ENCODE measurements around the gene PIGQ. TPM values are rescaled to one million over a fixed set of nuclear protein-coding genes. Genes with fewer than 3 reads are reported as not detected.
A peak's percentile ranks its signal among the peaks of the same experiment; 100 is the strongest.

The PIGQ gene
- total RNA-seq, 1 experiment from 2014 or later: 58.0 TPM

DNA sequence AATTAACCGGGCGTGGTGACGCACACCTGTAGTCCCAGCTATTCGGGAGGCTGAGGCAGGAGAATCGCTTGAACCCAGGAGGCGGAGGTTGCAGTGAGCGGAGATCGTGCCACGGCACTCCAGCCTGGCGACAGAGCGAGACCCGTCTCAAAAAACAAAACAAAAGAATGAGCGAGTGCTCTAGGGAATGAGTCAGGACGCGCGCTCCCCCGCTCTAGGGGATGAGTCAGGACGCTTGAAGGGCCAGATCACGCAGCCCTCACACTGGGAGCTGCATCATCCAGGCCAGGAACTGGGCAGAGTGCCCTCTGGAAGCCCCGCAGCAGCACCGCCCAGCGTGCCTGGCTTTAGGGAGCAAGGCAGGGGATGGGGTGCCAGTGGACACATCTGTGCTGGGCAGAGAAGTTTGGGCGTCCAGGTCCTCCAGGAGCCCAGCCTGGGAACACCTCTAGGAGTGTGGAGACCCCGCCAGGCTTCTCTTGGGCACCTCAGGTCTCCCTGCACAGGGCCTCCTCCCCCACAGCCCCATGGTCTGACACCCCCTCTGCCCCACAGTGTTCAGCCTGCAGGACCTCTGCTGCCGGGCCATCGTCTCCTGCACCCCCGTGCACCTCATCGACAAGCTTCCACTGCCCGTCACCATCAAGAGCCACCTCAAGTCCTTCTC, 57.2 kb downstream of the PIGQ start:
- H3K4me1 Mint-ChIP-seq: peaks cover 16 to 48% of the 10 kb centered on the region in 2 experiments
- Histone ChIP-seq H3K4me1 (ENCODE audit: insufficient read depth, low read length) (no peaks in the 10 kb centered on the region; the same call in 1 of the 2 replicates), H3K9me3 (ENCODE audit: control insufficient read depth, low read depth, low read length) (no peaks in the 10 kb centered on the region), H3K14ac (ENCODE audit: insufficient read depth, low read length) (no peak overlapping the region; the same call in 1 of the 2 replicates), H3T11ph (ENCODE audit: low read length) (no peak overlapping the region), H4K8ac (replicated peaks; ENCODE audit: insufficient read length, low read depth, low read length) (no peak overlapping the region), H3K4me2 (ENCODE audit: insufficient read depth, insufficient read length, low read length) (no peak overlapping the region), H3K27ac (ENCODE audit: insufficient read length, low read depth, low read length) (no peak overlapping the region), H3K4ac (ENCODE audit: low read depth, low read length) (no peak overlapping the region), H4K20me1 (ENCODE audit: control insufficient read depth, insufficient read depth, insufficient read length) (no peaks in the 10 kb centered on the region), H3K79me2 (ENCODE audit: insufficient read depth, low read length) (no peaks in the 10 kb centered on the region), H4K91ac (ENCODE audit: insufficient read length, low read depth, low read length) (no peak overlapping the region), H2BK5ac (ENCODE audit: insufficient read length, low read length) (no peak overlapping the region), H4K5ac (ENCODE audit: insufficient read length, low read depth, low read length) (no peak overlapping the region), H3K79me1 (ENCODE audit: insufficient read depth, low read depth, low read length, poor library complexity, severe bottlenecking) (no peaks in the 10 kb centered on the region), H3K9ac (ENCODE audit: extremely low read depth, insufficient read length, low read length) (no peak overlapping the region), H2AFZ (ENCODE audit: low read length) (no peak overlapping the region), H3K23me2 (ENCODE audit: insufficient read length, low read depth, low read length, poor library complexity, severe bottlenecking) (peaks cover 8% of the 10 kb centered on the region), H2BK12ac (ENCODE audit: insufficient read length, low read depth, low read length) (no peak overlapping the region), H2AK5ac (ENCODE audit: insufficient read length, low read length) (no peak overlapping the region), H3K56ac (ENCODE audit: insufficient read length, low read depth, low read length) (no peak overlapping the region), H3K27me3 (ENCODE audit: insufficient read depth, low read length) (no peaks in the 10 kb centered on the region), H2BK15ac (ENCODE audit: low read depth, low read length) (no peak overlapping the region), H2BK20ac (ENCODE audit: low read depth, low read length, poor library complexity, severe bottlenecking) (no peak overlapping the region), H3K23ac (ENCODE audit: insufficient read length, low read depth, low read length) (no peak overlapping the region), H3K18ac (ENCODE audit: insufficient read length, low read depth, low read length) (no peak overlapping the region), H2BK120ac (ENCODE audit: low read depth, low read length, poor library complexity, severe bottlenecking) (no peak overlapping the region)
- H3K4me3 Mint-ChIP-seq: no peak overlapping the region
- H3K27me3 Mint-ChIP-seq (ENCODE audit: low read depth): no peaks in the 10 kb centered on the region
- H3K36me3 Mint-ChIP-seq (ENCODE audit: insufficient read depth in 1 of 3, low read depth in 3 of 3): peaks cover 0 to 10% (median 0%) of the 10 kb centered on the region in 3 experiments; a peak in 3 of 7 replicates
- H3K9me3 Mint-ChIP-seq: no peaks in the 10 kb centered on the region
- peak; percentile 36 for DNase-seq
- H3K27ac Mint-ChIP-seq: peak overlapping the region in 1 of 3 experiments; percentile 49; a peak in 1 of 7 replicates
- TF ChIP-seq, protein P1, sequence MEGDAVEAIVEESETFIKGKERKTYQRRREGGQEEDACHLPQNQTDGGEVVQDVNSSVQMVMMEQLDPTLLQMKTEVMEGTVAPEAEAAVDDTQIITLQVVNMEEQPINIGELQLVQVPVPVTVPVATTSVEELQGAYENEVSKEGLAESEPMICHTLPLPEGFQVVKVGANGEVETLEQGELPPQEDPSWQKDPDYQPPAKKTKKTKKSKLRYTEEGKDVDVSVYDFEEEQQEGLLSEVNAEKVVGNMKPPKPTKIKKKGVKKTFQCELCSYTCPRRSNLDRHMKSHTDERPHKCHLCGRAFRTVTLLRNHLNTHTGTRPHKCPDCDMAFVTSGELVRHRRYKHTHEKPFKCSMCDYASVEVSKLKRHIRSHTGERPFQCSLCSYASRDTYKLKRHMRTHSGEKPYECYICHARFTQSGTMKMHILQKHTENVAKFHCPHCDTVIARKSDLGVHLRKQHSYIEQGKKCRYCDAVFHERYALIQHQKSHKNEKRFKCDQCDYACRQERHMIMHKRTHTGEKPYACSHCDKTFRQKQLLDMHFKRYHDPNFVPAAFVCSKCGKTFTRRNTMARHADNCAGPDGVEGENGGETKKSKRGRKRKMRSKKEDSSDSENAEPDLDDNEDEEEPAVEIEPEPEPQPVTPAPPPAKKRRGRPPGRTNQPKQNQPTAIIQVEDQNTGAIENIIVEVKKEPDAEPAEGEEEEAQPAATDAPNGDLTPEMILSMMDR (conservative IDR thresholded peaks at IDR 0.05): no peak
- WGBS (ENCODE audit: extremely low coverage, insufficient read length, low lambda C conversion rate): no CpG with 5 or more reads among the region's 29 CpGs
